Mucosa of stomach (tissue), 1 donor: Measurements from ENCODE around the gene FOXK1.

Source experiments
- H3K27me3 ChIP-seq: one replicate; pipeline ENCODE4 v1.7.0; 2013; ENCODE audit warnings: mild to moderate bottlenecking, low read length; ENCODE audit not compliant: control insufficient read depth, insufficient read depth
- H3K36me3 ChIP-seq: one replicate; pipeline ENCODE4 v1.7.0; 2013; ENCODE audit warnings: low read length; ENCODE audit not compliant: control insufficient read depth, insufficient read depth
- H3K4me1 ChIP-seq: one replicate; pipeline ENCODE4 v1.7.0; 2013; ENCODE audit warnings: mild to moderate bottlenecking, low read length; ENCODE audit not compliant: control insufficient read depth, insufficient read depth
- H3K4me3 ChIP-seq: one replicate; pipeline ENCODE4 v1.7.0; 2013; ENCODE audit warnings: low read length
- H3K9ac ChIP-seq: one replicate; pipeline ENCODE4 v1.7.0; 2013; ENCODE audit warnings: mild to moderate bottlenecking, low read length, moderate library complexity
- H3K9me3 ChIP-seq: one replicate; pipeline ENCODE4 v1.7.0; 2013; ENCODE audit warnings: mild to moderate bottlenecking, low read length, moderate library complexity; ENCODE audit not compliant: control insufficient read depth
- donor health status: Pancreatic carcinoma.

The FOXK1 gene

GRCh38 chr7:4766666-4767519, 84.8 kb downstream of the FOXK1 start:
- H3K9ac ChIP-seq = no peak overlapping the region
- H3K4me3 ChIP-seq = no peak overlapping the region
- H3K4me1 ChIP-seq = no peaks in the 10 kb centered on the region
- no peaks in the 10 kb centered on the region for H3K9me3 ChIP-seq
- peaks cover 12% of the 10 kb centered on the region for H3K36me3 ChIP-seq
- H3K27me3 ChIP-seq = no peaks in the 10 kb centered on the region

- Histone ChIP-seq H3K9ac (no peak overlapping the region), H3K4me1 (peaks cover 1% of the 10 kb centered on the region), H3K4me3 (no peak overlapping the region), H3K27me3 (no peaks in the 10 kb centered on the region), H3K9me3 (no peaks in the 10 kb centered on the region), H3K36me3 (no peaks in the 10 kb centered on the region)
Observed at GRCh38 chr7:4768597-4769569, 86.8 kb downstream of the FOXK1 start.

- H3K4me3 ChIP-seq = no peak overlapping the region
- H3K9ac ChIP-seq = no peak overlapping the region
- H3K4me1 ChIP-seq = peaks cover 10% of the 10 kb centered on the region
- no peaks in the 10 kb centered on the region for H3K36me3 ChIP-seq
- H3K27me3 ChIP-seq = no peaks in the 10 kb centered on the region
- H3K9me3 ChIP-seq = no peaks in the 10 kb centered on the region
Observed at GRCh38 chr7:4769761-4770160, 87.7 kb downstream of the FOXK1 start.

- H3K9me3 ChIP-seq = no peaks in the 10 kb centered on the region
- no peaks in the 10 kb centered on the region for H3K36me3 ChIP-seq
- H3K9ac ChIP-seq = no peak overlapping the region
- H3K27me3 ChIP-seq = no peaks in the 10 kb centered on the region
- no peak overlapping the region for H3K4me3 ChIP-seq
- peaks cover 10% of the 10 kb centered on the region for H3K4me1 ChIP-seq
Observed at GRCh38 chr7:4770886-4771285, 88.8 kb downstream of the FOXK1 start.

- Histone ChIP-seq H3K36me3 (no peaks in the 10 kb centered on the region), H3K27me3 (no peaks in the 10 kb centered on the region)
Observed at GRCh38 chr7:4771737-4772136, 89.6 kb downstream of the FOXK1 start.

GRCh38 chr7:4772306-4772705, 90.2 kb downstream of the FOXK1 start:
- Histone ChIP-seq H3K27me3 (no peaks in the 10 kb centered on the region), H3K9ac (no peak overlapping the region), H3K4me1 (peaks cover 10% of the 10 kb centered on the region), H3K9me3 (no peaks in the 10 kb centered on the region), H3K4me3 (no peak overlapping the region), H3K36me3 (no peaks in the 10 kb centered on the region)

More at GRCh38 chr7:4771737-4772136, 89.6 kb downstream of the FOXK1 start:
- no peak overlapping the region for H3K9ac ChIP-seq
- peaks cover 10% of the 10 kb centered on the region for H3K4me1 ChIP-seq
- H3K9me3 ChIP-seq = no peaks in the 10 kb centered on the region
- H3K4me3 ChIP-seq = no peak overlapping the region

GRCh38 chr7:4774007-4774406, 91.9 kb downstream of the FOXK1 start:
- Histone ChIP-seq H3K4me1 (peaks cover 10% of the 10 kb centered on the region), H3K36me3 (no peaks in the 10 kb centered on the region), H3K9me3 (no peaks in the 10 kb centered on the region), H3K27me3 (no peaks in the 10 kb centered on the region), H3K9ac (no peak overlapping the region), H3K4me3 (no peak overlapping the region)

- peak overlapping the region; percentile 91 for H3K4me3 ChIP-seq
- H3K9ac ChIP-seq = peak overlapping the region; percentile 96
- H3K4me1 ChIP-seq = peaks cover 10% of the 10 kb centered on the region
- no peaks in the 10 kb centered on the region for H3K27me3 ChIP-seq
- no peaks in the 10 kb centered on the region for H3K9me3 ChIP-seq
- no peaks in the 10 kb centered on the region for H3K36me3 ChIP-seq
Observed at GRCh38 chr7:4774658-4775249, 92.7 kb downstream of the FOXK1 start.

GRCh38 chr7:4775250-4775847, 93.3 kb downstream of the FOXK1 start, which contains the start of gene AP5Z1:
Gene AP5Z1 (plus strand): TSS chr7:4775623. CDS start chr7:4775716, 93 bp downstream.
- peak within 1 kb of the TSS; percentile 91 for H3K4me3 ChIP-seq
- H3K4me1 ChIP-seq = peaks cover 10% of the 10 kb centered on the region
- H3K27me3 ChIP-seq = no peaks in the 10 kb centered on the region
- peak within 1 kb of the TSS; percentile 96 for H3K9ac ChIP-seq
- no peaks in the 10 kb centered on the region for H3K36me3 ChIP-seq
- no peaks in the 10 kb centered on the region for H3K9me3 ChIP-seq

- Histone ChIP-seq H3K36me3 (peaks cover under 1% of the 10 kb centered on the region), H3K4me1 (peaks cover 10% of the 10 kb centered on the region), H3K4me3 (peak overlapping the region; percentile 91), H3K9me3 (no peaks in the 10 kb centered on the region), H3K9ac (peak overlapping the region; percentile 96), H3K27me3 (no peaks in the 10 kb centered on the region)
Observed at GRCh38 chr7:4775848-4776623, 93.9 kb downstream of the FOXK1 start.

GRCh38 chr7:4779118-4779517, 97.0 kb downstream of the FOXK1 start:
- Histone ChIP-seq H3K27me3 (no peaks in the 10 kb centered on the region), H3K9me3 (no peaks in the 10 kb centered on the region), H3K36me3 (peaks cover 9% of the 10 kb centered on the region), H3K4me3 (no peak overlapping the region), H3K9ac (no peak overlapping the region), H3K4me1 (peaks cover 6% of the 10 kb centered on the region)
